Measurements from ENCODE around the gene RIT2.

GRCh38 chr18:43161528-43161927 is 46.0 kb upstream of the RIT2 start:
- TF ChIP-seq CTCF (IDR thresholded peaks at IDR 0.05), result no peak
- TF ChIP-seq EZH2phosphoT487 (IDR thresholded peaks at IDR 0.05), result no peak
